NCI-H526 treated with DMSO at 0.1 percent for 48 hours (cell line): ENCODE measurements around the gene TOB1.
A peak's percentile ranks its signal among the peaks of the same experiment; 100 is the strongest.

Experiments used
- DNase-seq: peaks from one replicate; lab custom pipeline; 2025; lab: John Stamatoyannopoulos, UW

Gene TOB1

GRCh38 chr17:50845240-50846147 is 20.7 kb downstream of the TOB1 start:
- DNase-seq, result no peak

- no peak for DNase-seq
These were observed 21.9 kb downstream of the TOB1 start for GRCh38 chr17:50844117-50844700.

GRCh38 chr17:50843150-50843905 is 22.8 kb downstream of the TOB1 start:
- no peak for DNase-seq

- no peak for DNase-seq
These were observed 23.5 kb downstream of the TOB1 start for GRCh38 chr17:50842506-50843149.

- peak; percentile 56 for DNase-seq
These were observed 24.2 kb downstream of the TOB1 start for GRCh38 chr17:50841949-50842354.

GRCh38 chr17:50841277-50841948 is 24.7 kb downstream of the TOB1 start:
- no peak for DNase-seq

GRCh38 chr17:50840311-50840851 is 25.8 kb downstream of the TOB1 start:
- no peak for DNase-seq

GRCh38 chr17:50839591-50840310 is 26.4 kb downstream of the TOB1 start:
- DNase-seq, result no peak

- DNase-seq, result no peak
These were observed 27.9 kb downstream of the TOB1 start for GRCh38 chr17:50837980-50838954.

GRCh38 chr17:50837286-50837979 is 28.7 kb downstream of the TOB1 start:
- no peak for DNase-seq

- DNase-seq, result no peak
These were observed 29.3 kb downstream of the TOB1 start for GRCh38 chr17:50836826-50837225.

GRCh38 chr17:50835301-50836234 is 30.6 kb downstream of the TOB1 start, which contains the start of gene WFIKKN2:
WFIKKN2 (plus strand) TSS chr17:50835586; CDS start chr17:50835938, 352 bp downstream.
- DNase-seq, result no peak

GRCh38 chr17:50834429-50835300 is 31.5 kb downstream of the TOB1 start:
- no peak for DNase-seq

- no peak for DNase-seq
These were observed 32.4 kb downstream of the TOB1 start for GRCh38 chr17:50833510-50834428.

- no peak for DNase-seq
These were observed 33.2 kb downstream of the TOB1 start for GRCh38 chr17:50832864-50833381.
